HG03432 (cell line): ENCODE data around the gene ANKRD23.

Experiments used
- ATAC-seq: cut with Tn5 transposase; IDR thresholded peaks from one replicate; pipeline ENCODE4 v1.9.1; 2021; ENCODE audit warnings: mild to moderate bottlenecking, moderate library complexity; ENCODE audit not compliant: unreplicated experiment

The ANKRD23 gene

DNA sequence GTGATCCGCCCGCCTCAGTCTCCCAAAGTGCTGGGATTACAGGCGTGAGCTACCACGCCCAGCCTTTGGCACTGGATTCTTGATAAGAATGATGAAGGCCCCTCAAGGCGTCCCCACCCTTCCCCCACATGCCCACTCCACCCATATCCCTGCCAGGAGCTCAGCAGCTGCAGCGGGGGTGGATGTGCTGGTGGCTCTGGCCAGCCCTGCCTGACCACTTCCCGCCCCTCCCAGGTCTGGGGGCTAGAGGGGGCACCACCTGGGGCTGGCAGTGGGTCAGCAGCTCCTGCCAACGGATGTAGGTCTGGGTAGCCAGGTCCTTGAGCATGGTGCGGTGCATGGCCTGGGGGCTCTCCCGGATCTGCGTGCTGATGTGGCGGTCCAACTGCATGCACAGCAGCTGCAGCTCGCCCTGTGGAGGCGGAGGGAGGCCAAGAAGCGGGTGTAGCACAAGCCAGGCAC lies 33.8 kb upstream of the ANKRD23 start:
- no peak for ATAC-seq

DNA sequence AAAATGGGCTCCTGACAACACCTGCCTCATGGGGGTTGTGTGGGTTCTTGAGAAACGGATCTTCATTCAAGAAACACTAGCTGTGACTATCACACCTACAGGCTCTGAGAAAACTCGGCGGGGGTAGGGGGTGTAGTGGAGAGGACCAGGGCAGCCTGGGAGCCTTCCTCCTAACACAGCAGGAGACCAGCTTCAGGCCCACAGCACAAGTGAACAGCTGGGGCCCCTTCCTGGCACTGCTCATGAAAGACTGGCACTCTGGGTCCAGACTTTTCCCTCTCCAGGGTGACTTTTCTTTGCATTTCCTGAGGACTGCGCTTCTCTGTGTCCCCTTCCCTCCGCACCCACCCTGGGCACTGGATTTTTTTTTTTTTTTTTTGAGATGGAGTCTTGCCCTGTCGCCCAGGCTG lies 33.2 kb upstream of the ANKRD23 start:
- no peak for ATAC-seq

DNA sequence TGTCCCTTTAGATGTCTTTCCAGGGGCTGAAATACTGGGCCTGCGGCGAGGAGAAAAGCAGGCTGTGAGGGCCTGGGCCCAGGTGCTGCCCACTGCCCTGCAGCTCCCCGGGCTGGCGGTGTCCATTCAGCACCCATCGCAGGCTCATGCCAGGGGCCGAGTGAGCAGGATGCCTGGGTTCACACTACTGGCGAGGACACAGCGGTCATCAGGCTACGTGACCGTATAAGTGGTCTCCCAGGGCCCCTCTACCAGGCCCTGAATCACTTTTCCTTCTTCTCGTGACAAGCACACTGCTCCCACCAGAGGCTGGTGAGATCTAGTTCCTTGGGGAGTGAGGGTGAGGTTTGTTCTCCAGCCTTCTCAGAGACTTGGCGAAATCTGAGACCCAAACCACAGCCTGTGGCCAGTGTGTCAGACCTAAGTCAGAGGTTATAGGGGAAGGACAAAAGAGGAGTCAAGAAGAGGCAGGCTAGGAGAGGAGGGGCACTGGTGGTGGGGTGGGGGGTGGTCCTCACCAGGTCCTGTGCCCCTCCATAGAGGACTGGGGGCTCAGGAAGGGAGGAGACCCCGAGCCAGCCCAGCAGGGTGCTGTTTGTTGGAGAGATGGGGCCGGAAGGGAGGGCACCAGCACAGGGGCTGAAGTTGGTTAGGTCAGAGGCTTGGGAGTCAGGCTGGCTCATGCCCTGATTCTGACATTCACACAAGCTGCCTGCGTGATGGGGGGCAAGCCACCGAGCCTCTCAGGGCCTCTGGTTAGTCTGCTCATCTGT lies 32.6 kb upstream of the ANKRD23 start:
- ATAC-seq: no peak

DNA sequence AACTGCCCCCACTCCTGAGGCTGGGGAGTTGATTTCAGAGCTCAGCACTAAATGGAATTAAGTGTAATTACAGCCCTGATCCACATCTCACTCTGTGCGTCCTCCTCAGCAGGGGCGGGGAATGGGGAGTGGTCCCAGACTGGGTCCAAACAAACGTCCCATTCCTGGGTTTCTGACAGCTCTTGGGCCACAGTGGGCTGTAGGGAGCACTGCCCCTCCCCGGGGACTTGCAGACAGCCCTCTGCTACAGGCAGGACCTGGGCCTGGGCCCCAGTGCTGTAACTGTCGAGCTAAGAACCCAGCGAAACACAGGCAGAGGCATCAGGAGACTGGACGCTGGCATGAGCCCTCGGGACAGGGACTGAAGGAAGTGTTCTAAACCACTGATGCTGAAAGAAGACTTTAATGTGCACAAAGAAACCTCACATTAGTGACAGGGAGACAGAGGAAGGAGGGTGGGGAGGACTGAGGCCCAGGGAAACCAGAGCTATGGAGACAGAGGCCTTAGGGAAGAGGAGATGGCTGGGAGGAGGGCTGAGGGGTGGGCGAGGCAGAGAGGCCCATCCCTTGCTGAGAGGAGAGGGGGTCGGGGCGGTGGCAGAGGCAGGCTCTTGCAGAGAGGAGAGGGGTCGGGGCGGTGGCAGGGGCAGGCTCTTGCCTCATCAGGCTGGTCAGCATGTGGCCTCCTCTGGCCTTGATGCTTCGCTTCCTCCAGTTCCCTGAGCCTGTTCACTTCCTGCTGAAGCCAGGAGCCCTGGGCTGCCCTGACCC lies 31.9 kb upstream of the ANKRD23 start:
- ATAC-seq: no peak

DNA sequence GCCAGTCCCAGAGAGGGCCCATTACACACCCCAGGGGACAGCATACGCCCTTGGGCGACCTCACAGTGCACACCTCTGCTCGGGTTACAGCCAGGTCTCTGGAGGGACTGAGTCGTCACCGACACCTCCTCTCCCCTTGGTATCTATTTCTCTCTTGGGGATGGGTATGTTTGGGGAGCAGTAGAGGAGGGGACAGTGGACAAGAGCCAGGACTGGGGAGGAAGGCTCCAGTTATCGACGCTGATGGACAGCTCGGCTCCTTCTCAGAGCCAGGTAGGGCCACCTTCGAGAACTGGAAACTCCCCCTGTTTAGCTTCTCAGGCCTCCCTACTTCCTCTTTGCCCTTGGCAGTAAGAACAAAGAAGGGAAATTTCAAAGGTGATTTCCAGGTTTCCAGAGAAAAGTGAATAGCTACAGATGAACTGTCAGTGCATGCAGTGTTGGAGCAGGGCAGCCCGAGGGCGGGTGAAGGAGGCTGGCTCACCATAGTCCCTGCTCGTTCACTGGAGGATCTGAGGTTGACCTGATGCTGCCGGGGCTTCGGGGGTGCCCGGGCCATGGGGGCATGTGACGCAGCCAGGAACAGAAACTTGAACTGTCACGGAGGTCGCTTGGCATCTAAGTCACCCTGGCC lies 30.5 kb upstream of the ANKRD23 start:
- ATAC-seq: peak; percentile 64

DNA sequence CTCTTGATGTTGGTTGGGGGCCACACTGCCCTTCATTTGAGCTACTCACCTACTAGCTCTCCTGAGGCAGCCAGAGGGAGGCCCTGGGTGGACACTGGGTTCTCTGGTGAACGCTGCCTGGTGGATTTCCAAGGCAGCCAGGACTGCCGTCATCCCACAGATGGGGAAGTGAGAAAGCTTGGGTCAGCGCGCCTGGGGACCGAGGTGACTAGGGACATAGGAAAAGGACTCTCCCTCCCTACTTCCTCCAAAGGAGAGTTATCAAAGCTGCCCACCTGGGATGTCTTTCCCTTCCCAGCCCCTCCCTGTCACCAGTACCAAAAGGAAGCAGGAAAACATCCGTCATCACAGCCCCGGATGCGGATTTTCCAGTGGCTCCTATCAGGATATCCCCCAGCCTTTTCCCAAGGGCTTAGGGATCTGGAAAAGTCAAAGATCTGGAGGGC lies 29.9 kb upstream of the ANKRD23 start:
- ATAC-seq: no peak

DNA sequence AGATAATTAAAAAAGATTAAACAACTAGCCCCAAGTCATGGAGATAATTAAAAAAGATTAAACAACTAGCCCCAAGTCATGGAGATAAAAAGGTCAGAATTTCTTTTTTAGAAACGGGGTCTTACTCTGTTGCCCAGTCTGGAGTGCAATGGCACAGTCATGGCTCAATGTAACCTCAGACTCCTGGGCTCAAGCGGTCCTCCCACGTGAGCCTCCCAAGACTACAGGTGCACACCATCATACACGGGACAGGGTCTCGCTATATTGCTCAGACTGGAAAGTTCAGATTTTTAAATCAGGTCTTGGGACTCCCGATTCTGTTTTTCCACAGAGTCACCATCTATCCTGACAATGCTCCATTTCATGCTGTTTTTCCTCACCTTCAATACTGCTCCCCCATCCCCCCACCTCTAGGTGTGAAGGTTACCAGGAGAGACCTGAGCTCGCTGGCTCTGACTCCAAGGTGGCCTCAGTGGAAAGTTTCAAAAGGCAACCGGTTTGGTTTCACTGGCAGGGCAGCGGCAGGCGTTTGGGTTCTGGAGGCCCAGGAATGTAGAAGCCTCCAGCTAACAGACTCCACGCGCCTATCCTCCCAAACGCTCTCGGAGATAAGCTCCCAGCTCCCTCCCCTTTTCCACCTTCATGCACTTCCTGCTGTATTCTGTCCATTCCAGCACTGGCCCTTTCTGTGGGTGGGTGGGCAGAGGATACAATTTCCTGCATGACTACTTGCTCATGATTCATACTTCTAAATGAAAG lies 28.9 kb upstream of the ANKRD23 start:
- no peak for ATAC-seq

DNA sequence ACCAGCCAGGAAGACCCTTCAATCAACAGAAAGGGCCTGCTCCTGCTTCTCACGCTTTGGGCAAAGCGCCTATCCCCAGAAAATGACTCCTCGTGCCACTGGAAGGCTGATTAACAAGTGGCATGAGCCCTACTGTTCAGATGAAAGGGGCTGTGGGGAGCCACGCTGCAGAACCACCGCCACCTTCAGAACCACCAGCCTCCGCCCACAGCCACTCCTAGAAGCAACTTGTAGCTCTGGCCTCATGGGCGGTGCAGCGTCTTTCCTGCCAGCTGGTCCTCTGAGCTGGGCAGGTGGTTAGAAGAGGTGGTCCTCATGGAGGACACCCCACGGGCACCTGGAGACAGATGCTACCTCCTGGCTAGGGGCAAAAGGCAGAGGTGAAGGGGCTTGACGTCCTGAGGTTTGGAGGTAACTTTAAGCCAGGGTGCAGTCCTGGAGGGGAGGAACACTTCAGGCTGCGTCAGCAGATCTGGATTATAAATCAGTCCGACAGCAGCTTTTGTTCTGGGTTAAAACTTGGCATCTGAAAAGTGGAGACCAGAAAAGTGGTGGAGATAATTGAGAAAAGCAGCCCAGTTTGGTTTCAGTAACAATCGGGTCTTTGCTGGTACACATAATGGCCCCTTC lies 26.9 kb upstream of the ANKRD23 start:
- no peak for ATAC-seq

DNA sequence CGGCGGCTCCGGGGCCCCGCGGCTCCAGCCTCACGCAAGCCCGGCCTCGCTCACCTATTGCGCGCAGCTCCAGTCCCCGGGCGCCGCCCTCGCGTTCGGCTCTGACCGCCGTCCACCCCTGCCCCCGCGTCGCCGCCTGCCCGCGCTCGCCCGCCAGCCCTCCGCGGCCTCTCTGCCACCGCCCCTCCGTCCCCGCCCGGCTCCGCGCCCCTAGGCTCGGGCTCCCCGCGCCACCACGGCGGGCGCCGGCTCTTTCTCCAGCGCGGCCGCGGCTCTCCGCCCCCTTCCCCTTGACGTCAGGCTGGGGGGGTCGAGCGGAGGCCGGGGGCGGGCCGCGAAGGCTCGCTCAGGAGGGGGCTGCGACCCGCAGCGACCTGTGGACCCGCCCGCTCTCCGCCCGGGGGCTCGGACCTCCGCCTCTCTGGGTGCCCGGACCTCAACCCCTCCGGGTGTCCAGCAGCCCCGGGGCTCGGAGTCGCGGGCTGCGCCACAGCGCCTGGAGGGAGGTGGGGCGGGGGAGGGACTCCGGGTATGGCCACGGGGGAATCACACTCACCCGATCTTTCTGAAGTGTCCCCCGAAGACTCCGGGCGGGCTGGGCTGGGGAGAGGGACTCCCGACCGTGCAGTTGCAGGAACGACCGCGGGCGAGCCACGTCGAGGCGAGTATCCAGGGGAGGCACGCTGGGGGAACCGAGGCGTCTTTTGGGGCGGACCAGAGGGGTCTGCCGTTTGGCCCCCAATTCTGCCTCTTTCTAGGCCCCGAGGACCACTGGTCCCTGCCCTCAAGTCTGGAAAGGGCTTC lies 26.2 kb upstream of the ANKRD23 start, which contains the start of gene SEMA4C:
TSS of gene SEMA4C (minus strand) at position 259 of the 804 bp plus-strand sequence. CDS start 2,194 bp downstream, outside the sequence.
- ATAC-seq: no peak

DNA sequence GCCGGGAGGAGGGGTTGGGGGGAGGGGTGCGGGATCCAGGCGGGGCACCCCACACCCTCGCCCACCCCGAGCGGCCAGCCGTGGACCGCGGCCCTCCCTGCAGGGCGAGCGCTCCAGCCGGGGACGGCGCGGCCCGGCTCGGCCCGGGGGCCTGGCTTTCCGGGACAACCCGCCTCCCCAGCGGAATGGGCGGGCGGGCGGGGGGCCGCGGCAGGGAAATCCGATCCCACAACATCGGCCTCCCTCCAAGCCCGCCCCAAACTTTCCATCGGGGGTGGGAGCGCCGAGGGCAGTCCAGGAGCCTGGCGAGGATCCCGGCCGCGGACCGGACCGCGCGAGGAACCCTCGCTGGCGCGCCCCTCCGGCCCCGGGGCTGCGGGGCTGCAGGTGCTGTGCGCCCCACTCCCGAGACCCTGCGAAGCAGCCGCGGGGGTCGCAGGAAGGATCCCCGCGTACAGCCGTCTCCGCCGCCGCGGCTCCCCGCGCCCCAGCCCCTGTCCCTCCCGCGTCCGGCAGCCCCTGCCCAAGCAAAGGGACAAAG lies 25.5 kb upstream of the ANKRD23 start:
- peak; percentile 14 for ATAC-seq

DNA sequence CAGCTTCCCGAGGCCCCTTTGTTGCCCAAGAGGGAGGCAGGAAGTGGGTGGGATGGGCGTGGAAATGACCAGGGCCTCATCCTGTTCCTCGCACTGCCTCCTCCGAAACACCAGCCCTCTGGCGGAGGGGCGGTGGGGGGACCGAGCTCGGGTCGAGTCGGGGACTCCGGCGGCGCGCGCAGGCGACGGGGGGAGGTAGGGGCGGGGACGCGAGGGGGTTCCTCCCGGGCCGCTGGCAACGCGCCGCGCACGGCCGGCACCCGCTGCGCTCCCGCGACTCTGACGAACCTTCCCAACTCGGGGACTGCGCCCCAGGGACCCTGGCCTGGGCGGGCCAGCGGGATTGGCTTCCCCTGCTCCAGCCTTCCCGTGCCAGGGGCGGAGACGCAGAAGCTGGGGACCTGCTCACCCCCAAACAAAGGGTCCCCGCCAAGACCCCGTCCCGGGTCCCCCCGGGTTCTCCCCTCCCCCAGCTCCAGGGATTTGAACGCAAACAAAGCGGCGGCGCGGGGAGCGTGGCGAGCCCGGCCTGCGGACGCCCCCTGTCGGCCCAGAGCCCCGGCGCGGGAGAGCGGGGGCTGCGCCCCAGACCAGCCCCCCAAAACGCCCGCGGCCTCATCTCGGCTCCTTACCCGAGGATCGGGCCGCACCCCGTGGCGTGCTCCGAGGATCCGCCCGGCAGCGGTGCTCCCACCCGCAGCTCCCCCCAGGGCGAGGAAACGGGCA lies 24.9 kb upstream of the ANKRD23 start:
- ATAC-seq: peak; percentile 54

DNA sequence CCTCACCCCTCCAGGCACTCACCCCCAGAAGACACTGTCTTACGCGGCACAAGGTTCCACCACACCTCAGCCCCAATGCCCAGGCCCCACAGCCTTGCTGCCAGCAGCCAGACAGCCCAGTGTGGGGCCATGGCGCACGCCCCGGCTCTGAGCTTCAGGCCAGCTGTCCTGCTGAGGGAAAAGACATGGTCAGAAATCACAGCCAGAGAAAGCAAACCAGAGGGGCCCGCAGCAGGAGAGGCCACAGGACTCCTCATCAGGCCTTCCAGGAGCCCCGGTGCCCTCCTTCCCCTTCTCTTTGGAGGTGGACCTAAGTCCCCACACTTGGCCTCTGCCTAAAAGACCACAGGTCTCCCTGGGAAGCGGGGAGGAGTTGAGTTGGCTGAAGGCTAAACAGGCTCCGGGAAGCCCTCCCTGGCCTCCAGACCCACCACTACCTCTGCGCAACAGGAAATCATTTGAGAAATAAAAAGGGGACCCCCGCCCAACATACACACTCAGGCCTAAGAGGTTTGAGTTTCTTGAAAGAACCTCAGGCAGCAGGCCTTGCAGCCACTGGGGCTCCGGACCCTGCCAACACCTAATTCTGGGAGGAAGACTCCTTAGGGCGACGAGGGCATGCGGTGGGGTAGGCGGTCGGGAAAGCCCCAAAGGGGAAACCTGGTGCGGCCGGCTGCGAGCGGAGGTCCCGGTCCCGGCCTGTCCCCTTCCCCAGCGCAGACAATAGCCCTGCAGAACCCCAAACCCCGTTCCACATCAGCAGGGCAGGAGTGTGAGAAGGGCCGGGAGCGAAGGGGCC lies 24.1 kb upstream of the ANKRD23 start:
- ATAC-seq: peak; percentile 15

DNA sequence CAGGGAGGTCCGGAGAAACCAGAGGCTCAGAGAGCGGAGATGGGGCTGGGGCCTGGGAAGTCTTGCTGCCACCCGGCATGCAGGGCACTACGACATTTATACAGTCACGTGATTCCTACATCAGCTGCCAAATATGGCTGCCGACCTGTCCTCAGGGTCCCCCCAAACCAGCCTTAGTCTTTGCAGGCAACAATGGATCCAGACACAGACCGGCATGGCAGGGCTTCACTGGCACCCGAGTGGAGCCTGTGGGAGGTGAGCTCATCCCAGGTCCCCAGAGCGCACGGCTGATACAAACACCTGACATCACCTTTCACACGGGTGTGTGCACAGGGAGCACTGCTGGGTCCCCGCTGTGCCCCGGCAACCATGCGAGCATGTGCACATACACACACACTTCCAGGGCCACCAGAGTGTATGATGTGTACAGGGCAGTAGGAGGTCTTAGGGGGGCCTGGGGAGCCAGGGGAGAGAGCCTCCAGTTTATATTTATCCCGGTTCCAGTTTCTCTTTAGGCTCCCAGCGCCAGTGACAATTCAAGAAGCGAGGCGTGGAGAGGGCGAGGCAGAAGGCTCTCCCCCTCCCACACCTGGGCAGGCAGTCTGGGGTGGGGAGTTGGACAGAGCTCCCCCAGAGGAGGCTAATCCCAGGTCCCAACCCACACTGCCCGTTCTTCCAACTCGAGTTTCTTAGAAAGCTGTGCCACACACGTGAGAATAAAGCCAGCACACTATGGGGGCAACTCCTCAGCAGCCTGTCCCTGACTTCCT lies 23.4 kb upstream of the ANKRD23 start:
- no peak for ATAC-seq

DNA sequence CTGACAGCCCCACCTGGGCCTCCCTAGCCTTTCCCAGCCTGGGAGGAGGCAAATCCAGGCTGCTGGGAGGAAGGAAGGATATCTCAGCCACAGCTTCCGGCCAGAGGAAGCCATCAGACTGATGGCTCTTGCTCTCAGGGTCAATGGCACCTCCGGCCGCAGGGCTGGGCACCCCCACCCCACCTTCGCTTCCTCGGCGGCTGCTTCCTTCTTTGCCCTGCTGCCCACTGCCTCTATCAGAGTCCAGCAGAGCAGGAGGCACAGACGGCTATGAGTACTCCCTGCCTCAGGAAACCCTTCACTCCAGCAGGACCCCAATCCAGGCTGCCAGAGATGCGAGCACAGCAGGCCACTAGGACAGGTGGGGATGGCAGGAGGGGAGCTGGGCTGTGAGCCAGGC lies 22.8 kb upstream of the ANKRD23 start:
- ATAC-seq: no peak

DNA sequence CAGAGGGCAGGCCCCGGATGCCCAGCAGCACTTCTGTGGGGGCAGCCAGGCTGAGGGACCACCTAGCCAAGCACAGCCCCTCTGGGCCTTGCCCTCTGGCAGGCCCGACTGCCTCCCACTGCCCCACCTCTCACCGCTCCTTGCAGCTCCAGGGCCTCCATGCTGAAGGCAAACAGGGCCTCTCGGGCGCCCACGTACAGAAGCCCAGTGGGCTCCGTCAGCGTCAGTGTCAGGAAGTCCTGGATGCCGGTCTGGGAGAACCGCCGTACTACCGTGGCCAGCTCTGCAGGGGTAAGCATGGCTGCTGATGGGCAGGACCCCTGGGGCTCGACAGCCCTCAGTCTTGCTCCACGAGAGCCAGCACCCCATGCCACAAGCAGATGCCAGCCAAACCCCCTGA lies 22.3 kb upstream of the ANKRD23 start:
- no peak for ATAC-seq

DNA sequence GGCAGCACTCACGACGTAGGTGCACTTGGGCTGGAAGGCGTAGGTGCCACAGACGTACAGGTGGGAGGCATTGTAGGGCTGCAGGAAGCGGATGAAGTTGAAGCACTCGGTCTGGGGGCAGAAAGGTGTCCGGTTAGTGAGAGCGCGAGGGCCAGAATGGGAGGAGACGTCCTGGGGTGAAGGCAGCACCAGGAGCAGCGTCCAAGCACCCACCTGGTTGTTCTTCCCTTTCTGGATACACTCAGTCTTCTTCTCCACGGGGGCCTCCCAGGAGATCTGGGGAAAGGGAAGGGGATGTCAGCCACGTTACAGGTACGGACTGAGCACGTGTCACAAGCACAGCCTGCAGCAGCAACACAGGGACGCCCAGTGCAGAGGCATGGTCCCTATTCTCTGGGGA lies 21.8 kb upstream of the ANKRD23 start:
- no peak for ATAC-seq
